OCI-LY1 (cell line): Measurements from ENCODE around the gene ZBTB20.

Experiments
- H2AFZ ChIP-seq: fragments of 200-600 bp; sonication (generic), shearing (Covaris generic); 2 replicates; pipeline ENCODE4 v1.6.0; 2014; ENCODE audit warnings: antibody characterized with exemption, mild to moderate bottlenecking, low read length
- H3F3A ChIP-seq: fragments of 200-600 bp; sonication (generic), shearing (Covaris generic); 2 replicates; pipeline ENCODE4 v1.6.0; 2014; ENCODE audit warnings: mild to moderate bottlenecking, antibody characterized with exemption, low read length, moderate library complexity; ENCODE audit not compliant: insufficient read depth
- H3K27ac ChIP-seq: fragments of 200-600 bp; sonication (generic); 2 replicates; pipeline ENCODE4 v1.5.1; 2014; ENCODE audit warnings: low read length, mixed run types, mild to moderate bottlenecking, low read depth; ENCODE audit not compliant: poor library complexity, severe bottlenecking
- H3K27me3 ChIP-seq: fragments of 200-600 bp; sonication (generic); 2 replicates; pipeline ENCODE4 v1.6.0; 2014; ENCODE audit warnings: antibody characterized with exemption, mild to moderate bottlenecking, low read length, moderate library complexity; ENCODE audit not compliant: insufficient read depth
- H3K36me3 ChIP-seq: fragments of 200-600 bp; sonication (generic); 2 replicates; pipeline ENCODE4 v1.6.1; 2014; ENCODE audit warnings: mild to moderate bottlenecking, antibody characterized with exemption, low read length, moderate library complexity, mixed read lengths; ENCODE audit not compliant: insufficient read depth
- H3K4me1 ChIP-seq: fragments of 200-600 bp; sonication (generic); 2 replicates; pipeline ENCODE4 v1.5.1; 2014; ENCODE audit warnings: mild to moderate bottlenecking, low read length, moderate library complexity; ENCODE audit not compliant: insufficient read depth, severe bottlenecking
- H3K4me2 ChIP-seq: fragments of 200-600 bp; sonication (generic), shearing (Covaris generic); 2 replicates; pipeline ENCODE4 v1.6.1; 2014; ENCODE audit warnings: low read length
- H3K4me3 ChIP-seq: fragments of 200-600 bp; sonication (generic); 2 replicates; pipeline ENCODE4 v1.5.1; 2014; ENCODE audit warnings: low read length, low read depth, mild to moderate bottlenecking, mixed read lengths; ENCODE audit not compliant: poor library complexity, severe bottlenecking
- H3K79me2 ChIP-seq: fragments of 200-600 bp; shearing (Covaris generic); 2 replicates; pipeline ENCODE4 v1.6.1; 2016; ENCODE audit warnings: mixed run types, low read length, mixed read lengths; ENCODE audit not compliant: insufficient read depth
- H3K9ac ChIP-seq: fragments of 200-600 bp; sonication (generic), shearing (Covaris generic); 2 replicates; pipeline ENCODE4 v1.6.1; 2014; ENCODE audit warnings: mild to moderate bottlenecking, low read length, mixed read lengths
- H3K9me2 ChIP-seq: fragments of 200-600 bp; sonication (generic), shearing (Covaris generic); 2 replicates; pipeline ENCODE4 v1.6.1; 2014; ENCODE audit warnings: low read depth, mild to moderate bottlenecking, low read length, mixed read lengths
- H3K9me3 ChIP-seq: fragments of 200-600 bp; shearing (Covaris generic); 2 replicates; pipeline ENCODE4 v1.6.1; 2014; ENCODE audit warnings: low read length, mixed read lengths
- H4K20me1 ChIP-seq: fragments of 200-600 bp; sonication (generic), shearing (Covaris generic); 2 replicates; pipeline ENCODE4 v1.6.0; 2016; ENCODE audit warnings: mild to moderate bottlenecking, low read length; ENCODE audit not compliant: insufficient read depth
- CTCF ChIP-seq: fragments of 200-600 bp; sonication (generic), shearing (Covaris generic); IDR thresholded peaks from 2 replicates; pipeline ENCODE4 v1.5.1; 2017; ENCODE audit warnings: mild to moderate bottlenecking, antibody characterized with exemption, low read length, moderate library complexity, mixed read lengths
- EZH2 ChIP-seq: fragments of 200-600 bp; sonication (generic), shearing (Covaris generic); IDR thresholded peaks from 2 replicates; pipeline ENCODE4 v1.8.0; 2017; ENCODE audit warnings: borderline replicate concordance, mixed run types, mild to moderate bottlenecking, antibody characterized with exemption, low read length, moderate library complexity, mixed read lengths

Gene ZBTB20

GRCh38 chr3:114711321-114711886, 435.7 kb downstream of the ZBTB20 start:
- H4K20me1 ChIP-seq = no peaks in the 10 kb centered on the region
- H3K9ac ChIP-seq = no peak overlapping the region
- no peaks in the 10 kb centered on the region for H3K9me2 ChIP-seq
- TF ChIP-seq CTCF = no peak
- TF ChIP-seq EZH2 = no peak
- H3K27ac ChIP-seq = no peak overlapping the region
- no peaks in the 10 kb centered on the region for H3K4me1 ChIP-seq
- no peak overlapping the region for H3K4me2 ChIP-seq
- H3F3A ChIP-seq = no peaks in the 10 kb centered on the region
- no peaks in the 10 kb centered on the region for H3K36me3 ChIP-seq
- no peak overlapping the region for H3K4me3 ChIP-seq
- no peaks in the 10 kb centered on the region for H3K27me3 ChIP-seq
- no peaks in the 10 kb centered on the region for H3K79me2 ChIP-seq
- no peaks in the 10 kb centered on the region for H3K9me3 ChIP-seq
- no peak overlapping the region for H2AFZ ChIP-seq

GRCh38 chr3:114709102-114709501, 438.0 kb downstream of the ZBTB20 start:
- TF ChIP-seq EZH2 = no peak
- TF ChIP-seq CTCF = no peak
- H2AFZ ChIP-seq = no peak overlapping the region
- H3K9me2 ChIP-seq = no peaks in the 10 kb centered on the region
- H3K79me2 ChIP-seq = no peaks in the 10 kb centered on the region
- no peaks in the 10 kb centered on the region for H3K36me3 ChIP-seq
- H3K9me3 ChIP-seq = no peaks in the 10 kb centered on the region
- H4K20me1 ChIP-seq = no peaks in the 10 kb centered on the region
- no peak overlapping the region for H3K4me2 ChIP-seq
- H3K4me3 ChIP-seq = no peak overlapping the region
- no peak overlapping the region for H3K27ac ChIP-seq
- no peaks in the 10 kb centered on the region for H3F3A ChIP-seq
- H3K4me1 ChIP-seq = no peaks in the 10 kb centered on the region
- H3K27me3 ChIP-seq = no peaks in the 10 kb centered on the region
- no peak overlapping the region for H3K9ac ChIP-seq

- Histone ChIP-seq H3K9me3 (no peaks in the 10 kb centered on the region), H3K79me2 (no peaks in the 10 kb centered on the region), H3K4me1 (no peaks in the 10 kb centered on the region), H3K27ac (no peak overlapping the region), H3K9me2 (no peaks in the 10 kb centered on the region), H3K36me3 (no peaks in the 10 kb centered on the region), H3K4me3 (no peak overlapping the region), H3K27me3 (no peaks in the 10 kb centered on the region), H2AFZ (no peak overlapping the region), H3K9ac (no peak overlapping the region), H3K4me2 (no peak overlapping the region), H3F3A (no peaks in the 10 kb centered on the region), H4K20me1 (no peaks in the 10 kb centered on the region)
- TF ChIP-seq CTCF = no peak
- no peak for TF ChIP-seq EZH2
Measured at GRCh38 chr3:114707252-114707860, 439.7 kb downstream of the ZBTB20 start.
